C4-2B (cell line): ENCODE data around the gene CPS1.

ENCODE experiments used
- H3K27ac ChIP-seq: fragments of 450-650 bp; 2 replicates; pipeline ENCODE4 v1.5.1; 2017
- CTCF ChIP-seq: fragments of 450-650 bp; conservative IDR thresholded peaks from 2 replicates; pipeline ENCODE4 v1.5.1; 2017; ENCODE audit warnings: mild to moderate bottlenecking
- ZFX ChIP-seq: fragments of 450-650 bp; IDR thresholded peaks from 2 replicates; pipeline ENCODE4 v1.6.1; 2017

The CPS1 gene

GRCh38 chr2:210527286-210527685, 29.1 kb upstream of the CPS1 start:
- H3K27ac ChIP-seq = no peak overlapping the region
- no peak for TF ChIP-seq CTCF
- TF ChIP-seq ZFX = no peak

- H3K27ac ChIP-seq = no peak overlapping the region
- no peak for TF ChIP-seq ZFX
- no peak for TF ChIP-seq CTCF
These were observed 27.7 kb upstream of the CPS1 start for GRCh38 chr2:210528716-210529115.

- no peak overlapping the region for H3K27ac ChIP-seq
- TF ChIP-seq ZFX (no peak), CTCF (no peak)
These were observed 25.3 kb upstream of the CPS1 start for GRCh38 chr2:210531050-210531449.

- no peak for TF ChIP-seq ZFX
- no peak for TF ChIP-seq CTCF
These were observed 24.9 kb upstream of the CPS1 start for GRCh38 chr2:210531482-210531881.

GRCh38 chr2:210533389-210533788, 23.0 kb upstream of the CPS1 start:
- no peak for TF ChIP-seq ZFX
- TF ChIP-seq CTCF = no peak
- no peak overlapping the region for H3K27ac ChIP-seq

More at GRCh38 chr2:210531482-210531881, 24.9 kb upstream of the CPS1 start:
- no peak overlapping the region for H3K27ac ChIP-seq

- TF ChIP-seq ZFX = no peak
- no peak for TF ChIP-seq CTCF
- no peak overlapping the region for H3K27ac ChIP-seq
These were observed 21.5 kb upstream of the CPS1 start for GRCh38 chr2:210534879-210535278.

- TF ChIP-seq ZFX (no peak), CTCF (no peak)
- H3K27ac ChIP-seq = no peak overlapping the region
These were observed 19.3 kb upstream of the CPS1 start for GRCh38 chr2:210536973-210537650.
